Activated B cell treated with CpG ODN at 0.5 μM for 24 hours (primary cell): ENCODE results near the gene DOCK1. TPM values are rescaled to one million over a fixed set of nuclear protein-coding genes. Genes with fewer than 3 reads are reported as not detected.

ENCODE experiments used
- ATAC-seq: fragments of 200-7000 bp; cut with Tn5 transposase; one replicate; pipeline ENCODE4 v1.10.0; 2021; ENCODE audit warnings: low read depth, mild to moderate bottlenecking, moderate library complexity
- CTCF ChIA-PET: fragments of 350-600 bp; sonication (Branson Sonifier 250); formaldehyde crosslinking; loops from one replicate; lab custom pipeline; 2021; ENCODE audit warnings: antibody characterized with exemption; lab: Charles Lee
- POLR2A ChIA-PET: fragments of 350-600 bp; sonication (Branson Sonifier 250); formaldehyde crosslinking; loops from one replicate; lab custom pipeline; 2021; ENCODE audit warnings: antibody characterized with exemption; lab: Charles Lee
- DNase-seq: peaks from one replicate; pipeline ENCODE4 v3.0.0; 2022
- H3K27ac Mint-ChIP-seq: one replicate; pipeline ENCODE4 v1.8.0; 2020; ENCODE audit warnings: mixed read lengths
- H3K27me3 Mint-ChIP-seq: one replicate; pipeline ENCODE4 v1.8.0; 2021; ENCODE audit warnings: mixed read lengths
- H3K36me3 Mint-ChIP-seq: one replicate; pipeline ENCODE4 v1.8.0; 2021; ENCODE audit warnings: low read depth, mixed read lengths
- H3K4me1 Mint-ChIP-seq: one replicate; pipeline ENCODE4 v1.8.0; 2021; ENCODE audit warnings: mixed read lengths
- H3K4me3 Mint-ChIP-seq: one replicate; pipeline ENCODE4 v1.8.0; 2020; ENCODE audit warnings: mild to moderate bottlenecking, mixed read lengths
- H3K9me3 Mint-ChIP-seq: one replicate; pipeline ENCODE4 v1.8.0; 2020; ENCODE audit warnings: mixed read lengths
- CTCF ChIP-seq: fragments of 200-600 bp; IDR thresholded peaks from one replicate; pipeline ENCODE4 v1.8.0; 2022; ENCODE audit warnings: antibody characterized with exemption, mild to moderate bottlenecking
- intact Hi-C: fragments of 100-400 bp; cut with micrococcal nuclease; formaldehyde crosslinking; loops from one replicate; pipeline ENCODE4 v1.15.1; 2024
- total RNA-seq: library from RNA; stranded (reverse); gene quantifications from 2 replicates; pipeline ENCODE4 v1.2.3, GENCODE V29; 2022

Gene DOCK1
- total RNA-seq, 1 donor from 2014 or later: not detected

GRCh38 chr10:126917975-126918908, 13.0 kb downstream of the DOCK1 start:
- H3K9me3 Mint-ChIP-seq: peaks cover 7% of the 10 kb centered on the region
- H3K4me3 Mint-ChIP-seq: no peak overlapping the region
- no peaks in the 10 kb centered on the region for H3K4me1 Mint-ChIP-seq
- ChIA-PET POLR2A (no interaction called here), CTCF (no interaction called here)
- DNase-seq: no peak
- TF ChIP-seq CTCF: no peak
- H3K27ac Mint-ChIP-seq: no peak overlapping the region
- H3K36me3 Mint-ChIP-seq: no peaks in the 10 kb centered on the region
- intact Hi-C loops: no loop called here
- no peak for ATAC-seq
- H3K27me3 Mint-ChIP-seq: no peaks in the 10 kb centered on the region

- Mint-ChIP-seq H3K4me3 (no peak overlapping the region), H3K9me3 (peaks cover 7% of the 10 kb centered on the region), H3K4me1 (no peaks in the 10 kb centered on the region), H3K36me3 (no peaks in the 10 kb centered on the region), H3K27ac (no peak overlapping the region), H3K27me3 (no peaks in the 10 kb centered on the region)
- DNase-seq (no peak), ATAC-seq (no peak)
- no peak for TF ChIP-seq CTCF
- intact Hi-C loops: no loop called here
- POLR2A ChIA-PET: no interaction called here
- CTCF ChIA-PET: no interaction called here
Observed at GRCh38 chr10:126919426-126919825, 14.2 kb downstream of the DOCK1 start.

GRCh38 chr10:126921162-126921561, 15.9 kb downstream of the DOCK1 start:
- no peaks in the 10 kb centered on the region for H3K36me3 Mint-ChIP-seq
- no peaks in the 10 kb centered on the region for H3K27me3 Mint-ChIP-seq
- H3K4me3 Mint-ChIP-seq: no peak overlapping the region
- no peaks in the 10 kb centered on the region for H3K4me1 Mint-ChIP-seq
- CTCF ChIA-PET: no interaction called here
- no peak for TF ChIP-seq CTCF
- no peak overlapping the region for H3K27ac Mint-ChIP-seq
- POLR2A ChIA-PET: no interaction called here
- peaks cover 4% of the 10 kb centered on the region for H3K9me3 Mint-ChIP-seq
- intact Hi-C loops: no loop called here
- no peak for ATAC-seq
- DNase-seq: no peak

DNA sequence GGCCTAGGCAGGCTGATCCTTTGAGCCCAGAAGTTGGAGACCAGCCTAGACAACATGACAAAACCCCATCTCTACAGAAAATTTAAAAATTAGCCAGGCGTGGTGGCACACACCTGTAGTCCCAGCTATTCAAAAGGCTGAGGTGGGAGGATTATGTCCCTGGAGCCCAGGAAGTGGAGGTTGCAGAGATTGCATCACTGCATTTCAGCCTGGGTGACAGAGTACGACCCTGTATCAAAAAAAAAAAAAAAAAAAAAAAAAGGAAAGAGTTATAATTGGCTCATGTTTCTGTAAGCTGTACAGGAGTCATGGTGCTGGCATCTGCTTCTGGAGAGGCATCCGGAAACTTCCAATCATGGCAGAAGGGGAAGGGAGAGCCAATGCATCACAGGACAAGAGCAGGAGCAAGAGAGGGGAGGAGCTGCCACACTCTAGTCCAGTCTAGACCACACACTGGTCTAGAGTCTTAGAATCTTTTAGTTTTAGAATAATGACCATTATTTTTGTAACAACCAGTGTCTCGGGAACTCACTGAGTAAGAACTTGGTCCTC, 16.8 kb downstream of the DOCK1 start:
- no peak for DNase-seq
- Mint-ChIP-seq H3K4me3 (no peak overlapping the region), H3K4me1 (no peaks in the 10 kb centered on the region), H3K27ac (no peak overlapping the region), H3K36me3 (no peaks in the 10 kb centered on the region), H3K27me3 (no peaks in the 10 kb centered on the region), H3K9me3 (peaks cover 4% of the 10 kb centered on the region)
- intact Hi-C loops: no loop called here
- CTCF ChIA-PET: no interaction called here
- no peak for TF ChIP-seq CTCF
- no peak for ATAC-seq
- POLR2A ChIA-PET: no interaction called here

- ChIA-PET CTCF (no interaction called here), POLR2A (no interaction called here)
- no peak for ATAC-seq
- DNase-seq: no peak
- Mint-ChIP-seq H3K4me3 (no peak overlapping the region), H3K27me3 (no peaks in the 10 kb centered on the region), H3K9me3 (peaks cover 4% of the 10 kb centered on the region), H3K27ac (no peak overlapping the region), H3K4me1 (no peaks in the 10 kb centered on the region), H3K36me3 (no peaks in the 10 kb centered on the region)
- TF ChIP-seq CTCF: no peak
- intact Hi-C loops: no loop called here
Observed at GRCh38 chr10:126924180-126924914, 19.1 kb downstream of the DOCK1 start.
